Esophagus muscularis mucosa (tissue), 4 donors: Measurements from ENCODE around the gene NTRK3.

Experiments
- EP300 ChIP-seq: sonication (generic); formaldehyde crosslinking; IDR thresholded peaks from one replicate; pipeline ENCODE4 v1.6.1; 2017; ENCODE audit warnings: antibody characterized with exemption
- POLR2A ChIP-seq: fragments of 450-650 bp; IDR thresholded peaks from one replicate; pipeline ENCODE4 v1.6.1; 2017; ENCODE audit warnings: antibody characterized with exemption, moderate library complexity, mild to moderate bottlenecking, low read depth
- TF ChIP-seq, protein P1 (sequence below), 3 experiments: fragments of 200-600 bp in 2 of 3; fragments of 450-650 bp in 1 of 3; sonication (generic) in 2 of 3; IDR thresholded peaks; one replicate each; pipeline ENCODE4 v1.5.1; 2017 to 2019; ENCODE audit warnings: antibody characterized with exemption in 3 of 3, mild to moderate bottlenecking in 2 of 3, moderate library complexity in 1 of 3

GRCh38 chr15:88256279-88257230 is at the start of gene NTRK3:
- TF ChIP-seq, protein P1, sequence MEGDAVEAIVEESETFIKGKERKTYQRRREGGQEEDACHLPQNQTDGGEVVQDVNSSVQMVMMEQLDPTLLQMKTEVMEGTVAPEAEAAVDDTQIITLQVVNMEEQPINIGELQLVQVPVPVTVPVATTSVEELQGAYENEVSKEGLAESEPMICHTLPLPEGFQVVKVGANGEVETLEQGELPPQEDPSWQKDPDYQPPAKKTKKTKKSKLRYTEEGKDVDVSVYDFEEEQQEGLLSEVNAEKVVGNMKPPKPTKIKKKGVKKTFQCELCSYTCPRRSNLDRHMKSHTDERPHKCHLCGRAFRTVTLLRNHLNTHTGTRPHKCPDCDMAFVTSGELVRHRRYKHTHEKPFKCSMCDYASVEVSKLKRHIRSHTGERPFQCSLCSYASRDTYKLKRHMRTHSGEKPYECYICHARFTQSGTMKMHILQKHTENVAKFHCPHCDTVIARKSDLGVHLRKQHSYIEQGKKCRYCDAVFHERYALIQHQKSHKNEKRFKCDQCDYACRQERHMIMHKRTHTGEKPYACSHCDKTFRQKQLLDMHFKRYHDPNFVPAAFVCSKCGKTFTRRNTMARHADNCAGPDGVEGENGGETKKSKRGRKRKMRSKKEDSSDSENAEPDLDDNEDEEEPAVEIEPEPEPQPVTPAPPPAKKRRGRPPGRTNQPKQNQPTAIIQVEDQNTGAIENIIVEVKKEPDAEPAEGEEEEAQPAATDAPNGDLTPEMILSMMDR (IDR thresholded peaks at IDR 0.05), result no peak
- no peak for TF ChIP-seq POLR2A
- TF ChIP-seq EP300, result no peak
